ENCODE data around the gene CYP2W1.

The CYP2W1 gene

DNA sequence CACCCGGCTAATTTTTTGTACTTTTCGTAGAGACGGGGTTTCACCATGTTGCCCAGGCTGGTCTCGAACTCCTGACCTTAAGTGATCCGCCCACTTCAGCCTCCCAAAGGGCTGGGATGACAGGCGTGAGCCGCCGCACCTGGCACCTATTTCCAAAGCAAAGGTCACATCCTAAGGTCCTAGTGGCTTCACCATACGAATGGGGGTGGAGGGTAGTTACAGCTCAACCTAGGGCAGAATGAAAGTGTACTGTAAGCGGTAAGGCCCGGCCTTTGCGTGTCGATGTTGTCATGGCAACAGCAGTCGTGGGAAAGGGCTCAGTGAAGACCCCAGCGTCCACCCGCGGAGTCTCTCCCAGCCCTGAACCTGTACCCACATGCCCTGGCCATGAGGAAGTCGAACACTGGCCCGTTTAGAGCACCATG lies 6.1 kb upstream of the CYP2W1 start:
- H3K27me3 Mint-ChIP-seq (ENCODE audit: low read depth, poor library complexity): peaks cover 8% of the 10 kb centered on the region
- no peak for DNase-seq
- H3K27ac Mint-ChIP-seq: peak overlapping the region; percentile 90
- H3K4me3 Mint-ChIP-seq: no peak overlapping the region
- H3K4me1 Mint-ChIP-seq: peaks cover 43% of the 10 kb centered on the region
- TF ChIP-seq, protein P1, sequence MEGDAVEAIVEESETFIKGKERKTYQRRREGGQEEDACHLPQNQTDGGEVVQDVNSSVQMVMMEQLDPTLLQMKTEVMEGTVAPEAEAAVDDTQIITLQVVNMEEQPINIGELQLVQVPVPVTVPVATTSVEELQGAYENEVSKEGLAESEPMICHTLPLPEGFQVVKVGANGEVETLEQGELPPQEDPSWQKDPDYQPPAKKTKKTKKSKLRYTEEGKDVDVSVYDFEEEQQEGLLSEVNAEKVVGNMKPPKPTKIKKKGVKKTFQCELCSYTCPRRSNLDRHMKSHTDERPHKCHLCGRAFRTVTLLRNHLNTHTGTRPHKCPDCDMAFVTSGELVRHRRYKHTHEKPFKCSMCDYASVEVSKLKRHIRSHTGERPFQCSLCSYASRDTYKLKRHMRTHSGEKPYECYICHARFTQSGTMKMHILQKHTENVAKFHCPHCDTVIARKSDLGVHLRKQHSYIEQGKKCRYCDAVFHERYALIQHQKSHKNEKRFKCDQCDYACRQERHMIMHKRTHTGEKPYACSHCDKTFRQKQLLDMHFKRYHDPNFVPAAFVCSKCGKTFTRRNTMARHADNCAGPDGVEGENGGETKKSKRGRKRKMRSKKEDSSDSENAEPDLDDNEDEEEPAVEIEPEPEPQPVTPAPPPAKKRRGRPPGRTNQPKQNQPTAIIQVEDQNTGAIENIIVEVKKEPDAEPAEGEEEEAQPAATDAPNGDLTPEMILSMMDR (IDR thresholded peaks at IDR 0.05): no peak
- no peaks in the 10 kb centered on the region for H3K9me3 Mint-ChIP-seq
- peaks cover 14% of the 10 kb centered on the region for H3K36me3 Mint-ChIP-seq (ENCODE audit: low read depth)

DNA sequence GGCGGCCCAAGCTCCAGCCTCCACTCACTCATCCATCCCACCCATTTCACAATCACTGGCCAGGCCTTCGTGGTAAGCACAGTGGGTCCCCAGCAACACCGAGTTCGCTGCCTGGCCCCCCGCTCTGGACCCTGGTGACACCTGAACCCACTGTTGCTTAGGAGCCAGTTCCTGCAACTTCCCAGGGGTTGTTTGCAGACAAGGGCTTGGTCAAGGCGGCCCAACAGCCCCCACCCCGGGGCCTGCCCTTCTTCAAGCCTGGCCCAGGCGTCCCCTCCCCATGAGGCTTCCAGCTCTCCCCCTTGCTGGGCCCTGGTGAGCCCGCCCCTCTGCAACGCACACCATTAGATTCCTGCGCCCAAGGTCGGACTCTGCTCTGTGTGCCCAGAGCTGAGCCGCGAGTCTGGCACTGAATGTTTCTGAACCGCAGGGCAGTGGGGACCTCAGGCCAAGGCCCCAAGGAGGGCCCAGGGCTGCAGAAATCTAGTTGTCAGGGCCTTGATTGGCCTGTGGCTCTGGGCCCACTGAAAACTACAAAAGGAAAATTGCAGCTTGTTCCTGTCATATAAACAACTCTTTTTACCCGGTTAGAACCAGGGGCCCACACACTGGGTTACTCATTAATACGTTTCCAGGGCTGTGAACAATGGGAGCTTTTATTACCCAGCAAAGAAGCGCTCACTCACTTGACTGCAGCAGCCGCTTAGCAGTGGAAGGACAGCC lies 5.5 kb upstream of the CYP2W1 start:
- no peaks in the 10 kb centered on the region for H3K9me3 Mint-ChIP-seq
- peaks cover 8% of the 10 kb centered on the region for H3K36me3 Mint-ChIP-seq (ENCODE audit: low read depth)
- peaks cover 37% of the 10 kb centered on the region for H3K4me1 Mint-ChIP-seq
- peak overlapping the region; percentile 90 for H3K27ac Mint-ChIP-seq
- H3K27me3 Mint-ChIP-seq (ENCODE audit: low read depth, poor library complexity): peaks cover 8% of the 10 kb centered on the region
- DNase-seq: no peak
- TF ChIP-seq, protein P1 (IDR thresholded peaks at IDR 0.05): no peak
- no peak overlapping the region for H3K4me3 Mint-ChIP-seq

DNA sequence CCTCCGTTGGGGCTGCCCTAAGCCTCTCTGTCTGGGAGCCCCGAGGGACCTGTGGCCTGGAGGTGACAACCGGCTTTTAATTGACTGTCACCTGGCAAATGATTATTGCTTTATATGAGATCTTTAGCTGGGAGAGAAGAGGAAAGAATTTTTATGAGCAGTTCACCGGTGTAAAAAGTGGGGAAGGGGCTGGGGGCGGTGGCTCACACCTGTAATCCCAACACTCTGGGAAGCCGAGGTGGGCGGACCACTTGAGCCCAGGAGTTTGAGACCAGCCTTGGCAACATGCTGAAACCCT lies 5.0 kb upstream of the CYP2W1 start:
- Mint-ChIP-seq H3K27ac (no peak overlapping the region), H3K9me3 (no peaks in the 10 kb centered on the region), H3K27me3 (ENCODE audit: low read depth, poor library complexity) (peaks cover 8% of the 10 kb centered on the region), H3K4me3 (no peak overlapping the region), H3K36me3 (ENCODE audit: low read depth) (peaks cover 3% of the 10 kb centered on the region), H3K4me1 (peaks cover 32% of the 10 kb centered on the region)
- TF ChIP-seq, protein P1 (IDR thresholded peaks at IDR 0.05): no peak
- DNase-seq: no peak

DNA sequence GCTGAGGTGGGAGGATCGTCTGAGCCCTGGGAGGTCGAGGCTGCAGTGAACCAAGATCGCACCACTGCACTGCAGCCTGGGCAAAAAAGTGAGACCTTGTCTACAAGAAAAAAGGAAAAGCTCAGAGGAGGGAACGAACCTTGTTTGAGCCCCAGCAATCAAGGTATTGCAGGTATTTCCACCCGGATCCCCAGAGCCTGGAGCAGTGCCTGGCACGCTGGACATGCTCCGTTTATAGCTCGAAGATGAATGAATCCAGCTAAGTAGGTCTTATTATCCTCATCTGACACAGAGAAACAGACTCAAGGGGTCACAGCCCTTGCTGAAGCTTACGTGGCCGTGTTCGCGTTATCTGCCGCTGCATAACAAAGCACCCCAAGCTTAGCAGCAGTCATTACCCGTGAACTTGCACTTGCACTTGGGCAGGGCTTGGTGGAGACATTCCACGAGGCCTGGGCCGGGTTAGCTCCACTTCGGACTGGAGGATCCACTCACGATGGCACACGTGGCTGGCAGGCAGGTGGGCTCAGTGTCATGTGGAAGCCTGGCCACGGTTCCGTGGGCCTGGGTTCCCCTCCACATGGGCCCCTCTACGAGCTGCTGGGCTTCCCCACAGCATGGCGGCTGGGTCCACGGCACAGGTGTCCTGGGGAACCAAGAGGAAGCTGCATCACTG lies 4.4 kb upstream of the CYP2W1 start:
- Mint-ChIP-seq H3K36me3 (ENCODE audit: low read depth) (no peaks in the 10 kb centered on the region), H3K4me1 (peaks cover 28% of the 10 kb centered on the region), H3K9me3 (no peaks in the 10 kb centered on the region), H3K4me3 (no peak overlapping the region), H3K27ac (no peak overlapping the region), H3K27me3 (ENCODE audit: low read depth, poor library complexity) (peaks cover 8% of the 10 kb centered on the region)
- TF ChIP-seq, protein P1 (IDR thresholded peaks at IDR 0.05): no peak
- no peak for DNase-seq

DNA sequence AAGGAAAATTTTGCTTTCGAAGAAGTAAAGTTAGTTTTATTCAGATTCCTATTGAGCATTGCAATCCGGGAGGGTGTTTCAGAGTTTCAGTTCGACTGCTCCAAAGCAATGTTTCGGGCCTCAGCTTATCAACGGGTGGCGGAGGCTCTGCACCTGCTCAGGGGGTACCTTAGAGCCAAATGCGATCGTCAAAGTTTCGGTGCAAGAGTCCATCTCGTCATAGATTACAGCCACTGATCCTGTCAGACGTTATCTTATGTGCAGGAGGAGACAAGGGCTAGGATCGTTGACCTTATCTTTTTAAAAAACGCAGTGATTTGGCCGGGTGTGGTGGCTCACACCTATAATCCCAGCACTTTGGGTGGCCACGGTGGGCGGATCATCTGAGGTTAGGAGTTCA lies 3.8 kb upstream of the CYP2W1 start:
- Mint-ChIP-seq H3K4me3 (no peak overlapping the region), H3K4me1 (peaks cover 26% of the 10 kb centered on the region), H3K27me3 (ENCODE audit: low read depth, poor library complexity) (peaks cover 8% of the 10 kb centered on the region), H3K36me3 (ENCODE audit: low read depth) (no peaks in the 10 kb centered on the region), H3K27ac (no peak overlapping the region), H3K9me3 (no peaks in the 10 kb centered on the region)
- no peak for DNase-seq
- TF ChIP-seq, protein P1 (IDR thresholded peaks at IDR 0.05): no peak
